HEK293 (cell line): ENCODE results near the gene HSD17B14.

Experiments used
- KLF8 ChIP-seq: fragments of 450-650 bp; formaldehyde crosslinking; IDR thresholded peaks from 2 replicates; pipeline ENCODE4 v1.5.1; 2016; ENCODE audit warnings: missing biosample characterization, missing genetic modification characterization
- MEIS1 ChIP-seq: sonication (generic); formaldehyde crosslinking; IDR thresholded peaks from 2 replicates; pipeline ENCODE4 v1.8.1; 2022; ENCODE audit warnings: missing genetic modification reagents, mild to moderate bottlenecking, borderline replicate concordance
- SP2 ChIP-seq: fragments of 450-650 bp; formaldehyde crosslinking; IDR thresholded peaks from 2 replicates; pipeline ENCODE4 v1.5.1; 2016; ENCODE audit warnings: missing biosample characterization, missing genetic modification characterization
- TRIM28 ChIP-seq: IDR thresholded peaks from 2 replicates; pipeline ENCODE4 v1.6.1; 2011; ENCODE audit warnings: low read length, control low read depth, borderline replicate concordance
- ZBTB17 ChIP-seq: fragments of 450-650 bp; formaldehyde crosslinking; IDR thresholded peaks from 2 replicates; pipeline ENCODE4 v1.5.1; 2016; ENCODE audit warnings: missing biosample characterization, missing genetic modification characterization
- ZBTB20 ChIP-seq: fragments of 450-650 bp; formaldehyde crosslinking; IDR thresholded peaks from 2 replicates; pipeline ENCODE4 v1.5.1; 2016; ENCODE audit warnings: missing biosample characterization, missing genetic modification characterization
- ZBTB8A ChIP-seq: fragments of 450-650 bp; formaldehyde crosslinking; IDR thresholded peaks from 2 replicates; pipeline ENCODE4 v1.5.1; 2016; ENCODE audit warnings: missing biosample characterization, missing genetic modification characterization
- ZFP3 ChIP-seq: fragments of 450-650 bp; formaldehyde crosslinking; IDR thresholded peaks from 2 replicates; pipeline ENCODE4 v1.5.1; 2016; ENCODE audit warnings: low read depth, missing biosample characterization, missing genetic modification characterization
- ZFP69B ChIP-seq: fragments of 450-650 bp; formaldehyde crosslinking; IDR thresholded peaks from 2 replicates; pipeline ENCODE4 v1.5.1; 2016; ENCODE audit warnings: missing biosample characterization, missing genetic modification characterization
- ZIC2 ChIP-seq: fragments of 450-650 bp; formaldehyde crosslinking; IDR thresholded peaks from 2 replicates; pipeline ENCODE4 v1.5.1; 2016; ENCODE audit warnings: missing biosample characterization, missing genetic modification characterization
- ZNF146 ChIP-seq: fragments of 450-650 bp; formaldehyde crosslinking; IDR thresholded peaks from 2 replicates; pipeline ENCODE4 v1.5.1; 2016; ENCODE audit warnings: missing biosample characterization, missing genetic modification characterization
- ZNF155 ChIP-seq: fragments of 450-650 bp; formaldehyde crosslinking; IDR thresholded peaks from 2 replicates; pipeline ENCODE4 v1.5.1; 2016; ENCODE audit warnings: missing biosample characterization, missing genetic modification characterization
- ZNF157 ChIP-seq: fragments of 450-650 bp; formaldehyde crosslinking; IDR thresholded peaks from 2 replicates; pipeline ENCODE4 v1.5.1; 2016; ENCODE audit warnings: missing biosample characterization, missing genetic modification characterization
- ZNF175 ChIP-seq: fragments of 450-650 bp; formaldehyde crosslinking; IDR thresholded peaks from 2 replicates; pipeline ENCODE4 v1.5.1; 2016; ENCODE audit warnings: missing biosample characterization, missing genetic modification characterization
- ZNF202 ChIP-seq: fragments of 450-650 bp; formaldehyde crosslinking; IDR thresholded peaks from 2 replicates; pipeline ENCODE4 v1.5.1; 2016; ENCODE audit warnings: missing biosample characterization, missing genetic modification characterization, borderline replicate concordance
- ZNF211 ChIP-seq: fragments of 450-650 bp; formaldehyde crosslinking; IDR thresholded peaks from 2 replicates; pipeline ENCODE4 v1.5.1; 2016; ENCODE audit warnings: low read depth, missing biosample characterization, missing genetic modification characterization
- ZNF23 ChIP-seq: fragments of 450-650 bp; formaldehyde crosslinking; IDR thresholded peaks from 2 replicates; pipeline ENCODE4 v1.5.1; 2016; ENCODE audit warnings: missing biosample characterization, missing genetic modification characterization, borderline replicate concordance
- ZNF24 ChIP-seq: fragments of 450-650 bp; formaldehyde crosslinking; IDR thresholded peaks from 2 replicates; pipeline ENCODE4 v1.5.1; 2016; ENCODE audit warnings: missing biosample characterization, missing genetic modification characterization
- ZNF248 ChIP-seq: fragments of 450-650 bp; formaldehyde crosslinking; IDR thresholded peaks from 2 replicates; pipeline ENCODE4 v1.5.1; 2017; ENCODE audit warnings: missing biosample characterization, missing genetic modification characterization
- ZNF416 ChIP-seq: fragments of 450-650 bp; formaldehyde crosslinking; IDR thresholded peaks from 2 replicates; pipeline ENCODE4 v1.5.1; 2016; ENCODE audit warnings: missing biosample characterization, missing genetic modification characterization
- ZNF423 ChIP-seq: fragments of 450-650 bp; formaldehyde crosslinking; IDR thresholded peaks from 2 replicates; pipeline ENCODE4 v1.5.1; 2016; ENCODE audit warnings: missing biosample characterization, missing genetic modification characterization
- ZNF48 ChIP-seq: fragments of 450-650 bp; formaldehyde crosslinking; IDR thresholded peaks from 2 replicates; pipeline ENCODE4 v1.5.1; 2016; ENCODE audit warnings: missing biosample characterization, missing genetic modification characterization
- ZNF555 ChIP-seq: fragments of 450-650 bp; formaldehyde crosslinking; conservative IDR thresholded peaks from 2 replicates; pipeline ENCODE4 v1.5.1; 2017; ENCODE audit warnings: missing biosample characterization, mild to moderate bottlenecking, missing genetic modification characterization, inconsistent platforms
- ZNF558 ChIP-seq: fragments of 450-650 bp; formaldehyde crosslinking; IDR thresholded peaks from 2 replicates; pipeline ENCODE4 v1.5.1; 2016; ENCODE audit warnings: missing biosample characterization, missing genetic modification characterization
- ZNF624 ChIP-seq: fragments of 450-650 bp; formaldehyde crosslinking; IDR thresholded peaks from 2 replicates; pipeline ENCODE4 v1.5.1; 2017; ENCODE audit warnings: missing biosample characterization, missing genetic modification characterization
- ZNF626 ChIP-seq: fragments of 450-650 bp; sonication (Bioruptor Pico); formaldehyde crosslinking; IDR thresholded peaks from 2 replicates; pipeline ENCODE4 v1.5.1; 2018; ENCODE audit warnings: missing biosample characterization, missing genetic modification characterization, inconsistent platforms
- ZNF658 ChIP-seq: fragments of 450-650 bp; formaldehyde crosslinking; IDR thresholded peaks from 2 replicates; pipeline ENCODE4; 2016; ENCODE audit warnings: missing biosample characterization, missing genetic modification characterization
- ZNF670 ChIP-seq: fragments of 450-650 bp; formaldehyde crosslinking; IDR thresholded peaks from 2 replicates; pipeline ENCODE4 v1.5.1; 2016; ENCODE audit warnings: missing biosample characterization, missing genetic modification characterization, low read depth
- ZNF692 ChIP-seq: fragments of 450-650 bp; formaldehyde crosslinking; IDR thresholded peaks from 2 replicates; pipeline ENCODE4 v1.5.1; 2016; ENCODE audit warnings: missing biosample characterization, missing genetic modification characterization
- ZNF704 ChIP-seq: fragments of 450-650 bp; formaldehyde crosslinking; IDR thresholded peaks from 2 replicates; pipeline ENCODE4 v1.5.1; 2016; ENCODE audit warnings: missing biosample characterization, missing genetic modification characterization
- ZNF768 ChIP-seq: fragments of 450-650 bp; formaldehyde crosslinking; IDR thresholded peaks from 2 replicates; pipeline ENCODE4 v1.5.1; 2018; ENCODE audit warnings: missing biosample characterization, mild to moderate bottlenecking, missing genetic modification characterization
- ZNF830 ChIP-seq: fragments of 450-650 bp; IDR thresholded peaks from 2 replicates; pipeline ENCODE4 v1.5.0; 2018; ENCODE audit warnings: missing biosample characterization, missing genetic modification characterization, low read depth, mild to moderate bottlenecking, moderate library complexity
- ZSCAN4 ChIP-seq: fragments of 450-650 bp; formaldehyde crosslinking; IDR thresholded peaks from 2 replicates; pipeline ENCODE4 v1.5.1; 2017; ENCODE audit warnings: missing biosample characterization, missing genetic modification characterization
- TF ChIP-seq, protein P1 (sequence below): fragments of 450-650 bp; formaldehyde crosslinking; conservative IDR thresholded peaks from 2 replicates; pipeline ENCODE4 v1.5.1; 2016; ENCODE audit warnings: low read depth, missing biosample characterization, missing genetic modification characterization

HSD17B14 gene

GRCh38 chr19:48812094-48812929 lies 24.0 kb downstream of the HSD17B14 start (continued):
- TF ChIP-seq, protein P1, sequence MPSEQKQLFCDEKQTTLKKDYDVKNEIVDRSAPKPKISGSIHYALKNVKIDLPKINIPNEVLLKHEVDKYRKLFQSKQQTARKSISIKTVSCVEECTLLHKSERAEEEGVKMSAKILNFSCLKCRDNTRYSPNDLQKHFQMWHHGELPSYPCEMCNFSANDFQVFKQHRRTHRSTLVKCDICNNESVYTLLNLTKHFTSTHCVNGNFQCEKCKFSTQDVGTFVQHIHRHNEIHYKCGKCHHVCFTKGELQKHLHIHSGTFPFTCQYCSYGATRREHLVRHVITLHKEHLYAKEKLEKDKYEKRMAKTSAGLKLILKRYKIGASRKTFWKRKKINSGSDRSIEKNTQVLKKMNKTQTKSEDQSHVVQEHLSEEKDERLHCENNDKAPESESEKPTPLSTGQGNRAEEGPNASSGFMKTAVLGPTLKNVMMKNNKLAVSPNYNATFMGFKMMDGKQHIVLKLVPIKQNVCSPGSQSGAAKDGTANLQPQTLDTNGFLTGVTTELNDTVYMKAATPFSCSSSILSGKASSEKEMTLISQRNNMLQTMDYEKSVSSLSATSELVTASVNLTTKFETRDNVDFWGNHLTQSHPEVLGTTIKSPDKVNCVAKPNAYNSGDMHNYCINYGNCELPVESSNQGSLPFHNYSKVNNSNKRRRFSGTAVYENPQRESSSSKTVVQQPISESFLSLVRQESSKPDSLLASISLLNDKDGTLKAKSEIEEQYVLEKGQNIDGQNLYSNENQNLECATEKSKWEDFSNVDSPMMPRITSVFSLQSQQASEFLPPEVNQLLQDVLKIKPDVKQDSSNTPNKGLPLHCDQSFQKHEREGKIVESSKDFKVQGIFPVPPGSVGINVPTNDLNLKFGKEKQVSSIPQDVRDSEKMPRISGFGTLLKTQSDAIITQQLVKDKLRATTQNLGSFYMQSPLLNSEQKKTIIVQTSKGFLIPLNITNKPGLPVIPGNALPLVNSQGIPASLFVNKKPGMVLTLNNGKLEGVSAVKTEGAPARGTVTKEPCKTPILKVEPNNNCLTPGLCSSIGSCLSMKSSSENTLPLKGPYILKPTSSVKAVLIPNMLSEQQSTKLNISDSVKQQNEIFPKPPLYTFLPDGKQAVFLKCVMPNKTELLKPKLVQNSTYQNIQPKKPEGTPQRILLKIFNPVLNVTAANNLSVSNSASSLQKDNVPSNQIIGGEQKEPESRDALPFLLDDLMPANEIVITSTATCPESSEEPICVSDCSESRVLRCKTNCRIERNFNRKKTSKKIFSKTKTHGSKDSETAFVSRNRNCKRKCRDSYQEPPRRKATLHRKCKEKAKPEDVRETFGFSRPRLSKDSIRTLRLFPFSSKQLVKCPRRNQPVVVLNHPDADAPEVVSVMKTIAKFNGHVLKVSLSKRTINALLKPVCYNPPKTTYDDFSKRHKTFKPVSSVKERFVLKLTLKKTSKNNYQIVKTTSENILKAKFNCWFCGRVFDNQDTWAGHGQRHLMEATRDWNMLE (tag by site-specific recombination), result no peak
- TF ChIP-seq ZNF48 (tag by site-specific recombination), result no peak
- TF ChIP-seq MEIS1 (CRISPR knock-in tag), result no peak
- no peak for TF ChIP-seq ZNF175 (tag by site-specific recombination)
- TF ChIP-seq ZFP69B (tag by site-specific recombination), result peak; percentile 100
- TF ChIP-seq ZNF155 (tag by site-specific recombination), result no peak
- TF ChIP-seq KLF8, result peak; percentile 87
- no peak for TF ChIP-seq ZNF658 (tag by site-specific recombination)
- no peak for TF ChIP-seq ZNF24 (tag by site-specific recombination)
- no peak for TF ChIP-seq ZNF157 (tag by site-specific recombination)
- no peak for TF ChIP-seq ZSCAN4
- peak; percentile 76 for TF ChIP-seq ZBTB20
- TF ChIP-seq ZIC2, result peak; percentile 91
- TF ChIP-seq ZBTB17 (tag by site-specific recombination), result peak; percentile 98
- TF ChIP-seq ZNF624 (tag by site-specific recombination), result no peak
- no peak for TF ChIP-seq ZNF830 (tag by site-specific recombination)
- no peak for TF ChIP-seq ZNF423
- no peak for TF ChIP-seq ZFP3 (tag by site-specific recombination)
- no peak for TF ChIP-seq ZNF704
- TF ChIP-seq ZNF555 (tag by site-specific recombination), result no peak
- no peak for TF ChIP-seq ZNF248 (tag by site-specific recombination)
- TF ChIP-seq ZNF626 (tag by site-specific recombination), result no peak
- TF ChIP-seq ZNF670, result no peak
- no peak for TF ChIP-seq ZNF211 (tag by site-specific recombination)
- TF ChIP-seq ZNF23 (tag by site-specific recombination), result no peak
- TF ChIP-seq ZBTB8A (tag by site-specific recombination), result peak; percentile 89
- peak; percentile 100 for TF ChIP-seq ZNF692 (tag by site-specific recombination)
- no peak for TF ChIP-seq ZNF416 (tag by site-specific recombination)
- TF ChIP-seq ZNF768 (tag by site-specific recombination), result no peak
- no peak for TF ChIP-seq TRIM28
- peak; percentile 95 for TF ChIP-seq SP2
- TF ChIP-seq ZNF146, result no peak
- TF ChIP-seq ZNF202 (tag by site-specific recombination), result no peak
- TF ChIP-seq ZNF558 (tag by site-specific recombination), result no peak
